GM18870 (cell line): ENCODE data around the gene MCF2L2.

ENCODE experiments used
- ATAC-seq: cut with Tn5 transposase; IDR thresholded peaks from one replicate; pipeline ENCODE4 v1.9.1; 2021; ENCODE audit warnings: moderate library complexity; ENCODE audit not compliant: unreplicated experiment

Gene MCF2L2

DNA sequence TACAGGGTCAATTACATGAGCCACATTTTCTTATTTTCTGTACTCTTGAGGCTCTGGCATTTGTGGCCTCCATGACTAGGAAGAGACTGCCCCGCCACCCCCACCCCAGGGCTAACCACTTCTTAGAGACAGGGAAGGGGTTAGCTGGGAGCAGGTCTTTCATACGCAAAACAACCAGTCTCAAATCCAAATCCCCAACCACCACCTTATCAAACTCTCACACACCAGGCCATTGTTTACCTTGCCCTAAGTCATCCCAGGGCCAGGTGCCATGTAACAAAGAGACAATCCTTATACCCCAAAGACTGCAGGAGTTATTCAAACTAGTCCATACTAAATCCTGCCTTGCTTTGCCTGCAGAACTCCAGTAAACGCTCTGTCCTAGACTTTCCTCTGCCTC lies 97.5 kb downstream of the MCF2L2 start:
- no peak for ATAC-seq

DNA sequence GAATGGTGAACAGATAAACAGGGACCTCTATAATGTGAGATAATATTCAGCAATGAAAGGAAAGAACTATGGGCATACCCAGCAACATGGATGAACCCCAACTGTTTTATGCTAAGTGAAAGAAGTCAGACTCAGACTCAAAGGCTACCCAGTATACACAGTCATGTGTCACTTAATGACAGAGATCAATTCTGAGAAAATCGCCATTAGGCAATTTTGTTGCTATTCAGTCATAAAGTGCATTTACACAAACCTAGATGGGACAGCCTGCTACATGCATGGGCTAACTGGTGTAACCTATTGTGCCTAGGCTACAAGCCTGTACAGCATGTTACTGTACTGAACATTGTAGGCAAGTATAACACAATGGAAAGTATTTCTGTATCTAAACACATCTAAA lies 98.9 kb downstream of the MCF2L2 start:
- no peak for ATAC-seq

DNA sequence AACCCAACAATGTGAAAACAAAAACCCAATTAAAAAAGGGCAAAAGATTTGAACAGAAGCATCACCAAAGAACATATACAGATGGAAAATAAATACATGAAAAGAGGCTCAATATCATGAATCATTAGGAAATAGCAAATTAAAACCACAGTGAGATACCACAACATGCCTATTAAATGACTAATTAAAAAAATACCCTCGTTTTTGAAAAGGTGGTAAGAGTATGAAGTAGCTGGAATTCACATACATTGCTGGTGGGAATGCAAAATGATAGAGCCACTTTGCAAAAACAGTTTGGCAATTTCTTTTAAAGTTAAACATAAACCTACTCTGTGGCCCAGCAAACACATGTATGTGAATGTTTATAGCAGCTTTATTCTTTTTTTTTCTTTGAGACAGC lies 99.6 kb downstream of the MCF2L2 start:
- no peak for ATAC-seq

DNA sequence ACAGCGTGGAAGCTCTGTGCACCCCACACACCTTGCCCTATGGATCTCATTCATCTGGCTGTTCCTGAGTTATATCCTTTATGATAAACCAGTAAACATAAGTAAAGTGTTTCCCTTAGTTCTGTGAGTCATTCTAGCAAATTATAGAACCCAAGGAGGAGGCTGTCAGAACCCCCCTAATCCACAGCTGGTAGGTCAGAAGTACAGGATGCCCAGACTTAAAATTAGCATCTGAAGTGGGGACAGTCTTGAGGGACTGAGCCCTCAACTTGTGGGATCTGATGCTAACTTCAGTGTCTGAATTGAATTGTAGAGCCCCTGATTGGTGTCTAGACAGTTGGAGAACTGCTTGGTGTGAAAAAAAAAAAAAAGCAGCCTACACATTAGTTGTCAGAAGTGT lies 100.3 kb downstream of the MCF2L2 start:
- ATAC-seq: no peak

DNA sequence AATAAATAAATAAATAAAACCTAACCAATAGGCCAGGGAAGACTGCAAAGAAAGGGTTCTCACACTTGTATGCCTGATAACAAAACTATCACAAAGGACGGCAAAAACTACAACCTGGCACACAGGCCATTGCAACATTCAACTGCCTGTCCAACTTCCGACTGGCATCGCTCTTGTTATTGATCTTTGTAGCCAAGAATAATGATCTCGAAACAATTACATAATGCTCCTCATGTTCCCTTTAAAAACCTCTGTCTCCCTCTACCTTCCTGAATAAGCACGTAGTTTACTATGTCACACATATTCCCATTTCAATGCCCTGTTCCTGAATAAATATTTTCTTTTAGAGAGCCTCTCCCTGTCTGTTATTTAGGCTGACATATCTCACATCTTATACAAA lies 101.1 kb downstream of the MCF2L2 start:
- no peak for ATAC-seq

DNA sequence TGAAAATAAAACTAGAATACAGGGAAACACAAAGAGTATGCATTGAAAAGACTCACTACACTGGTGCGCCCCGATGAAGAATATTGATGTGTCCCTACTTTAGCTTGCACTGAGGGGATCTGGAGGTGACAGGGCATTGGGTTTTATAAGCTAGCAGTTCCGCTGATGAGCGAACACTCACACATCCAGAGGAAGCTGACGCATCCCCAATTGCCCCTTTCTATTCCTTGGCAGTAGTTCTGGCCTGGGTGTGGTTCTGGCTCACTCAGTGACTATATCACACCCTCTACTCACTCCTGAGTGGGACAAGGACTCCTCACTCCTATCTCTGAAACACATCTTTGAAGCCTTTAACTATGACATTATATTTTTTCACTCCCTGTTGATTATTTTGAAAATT lies 104.3 kb downstream of the MCF2L2 start:
- ATAC-seq: no peak

GRCh38 chr3:183319371-183319770 lies 109.0 kb downstream of the MCF2L2 start:
- no peak for ATAC-seq

DNA sequence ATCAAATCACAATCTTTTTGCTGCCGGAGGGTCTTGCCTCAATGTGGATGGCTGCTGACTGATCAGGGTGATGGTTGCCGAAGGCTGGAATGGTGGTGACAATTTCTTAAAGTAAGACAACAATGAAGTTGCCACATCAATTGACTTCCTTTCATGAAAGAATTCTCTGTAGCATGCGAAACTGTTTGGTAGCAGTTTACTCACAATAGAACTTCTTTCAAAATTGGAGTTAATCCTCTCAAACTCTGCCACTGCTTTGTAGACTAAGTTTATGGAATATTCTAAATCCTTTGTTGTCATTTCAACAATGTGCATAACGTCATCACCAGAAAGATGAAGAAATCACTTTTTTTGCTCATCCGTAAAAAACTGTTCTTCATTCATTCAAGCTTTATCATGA lies 109.5 kb downstream of the MCF2L2 start:
- no peak for ATAC-seq

DNA sequence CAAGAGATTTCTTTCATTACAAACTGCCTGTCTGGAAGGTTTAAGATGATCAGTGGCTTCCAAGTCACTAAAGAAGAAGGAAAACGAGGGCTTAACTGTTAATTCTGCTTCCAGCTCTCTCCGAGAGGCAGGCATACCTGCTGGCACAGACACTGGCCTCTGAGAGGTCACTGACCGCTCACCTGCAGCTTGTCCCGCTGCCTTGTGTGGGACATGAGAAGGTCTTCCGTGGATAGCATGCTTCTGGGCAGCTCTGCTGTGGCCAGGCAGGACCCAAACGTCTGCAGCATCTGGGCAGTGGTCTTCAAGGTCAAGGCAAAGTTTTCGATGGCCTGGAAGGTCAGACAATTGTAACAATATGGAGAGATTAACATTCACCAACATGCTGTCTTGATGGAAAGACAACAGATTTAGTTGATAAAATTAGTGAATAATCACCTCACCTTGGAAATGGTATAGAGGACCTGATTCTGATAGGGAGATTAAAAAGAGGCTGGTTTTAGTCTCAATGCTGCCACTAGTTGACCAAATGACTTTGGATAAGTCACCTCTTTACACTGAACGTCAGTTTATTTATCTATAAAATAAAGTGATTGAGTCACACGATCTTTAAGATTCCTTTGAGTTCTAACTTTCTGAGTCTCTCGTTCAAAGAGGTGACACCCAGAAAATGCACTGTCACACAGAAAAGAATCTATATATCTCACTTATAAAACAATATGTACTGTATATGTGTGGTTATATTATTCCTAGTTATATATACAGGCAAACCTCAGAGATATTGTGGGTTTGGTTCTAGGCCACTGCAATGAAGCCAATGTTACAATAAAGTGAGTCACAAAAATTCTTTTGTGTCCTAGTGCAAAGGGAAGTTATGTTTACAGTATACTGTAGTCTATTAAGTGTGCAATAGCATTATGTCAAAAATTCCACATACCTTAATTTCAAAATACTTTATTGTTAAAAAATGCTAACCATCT lies 110.2 kb downstream of the MCF2L2 start:
- no peak for ATAC-seq

DNA sequence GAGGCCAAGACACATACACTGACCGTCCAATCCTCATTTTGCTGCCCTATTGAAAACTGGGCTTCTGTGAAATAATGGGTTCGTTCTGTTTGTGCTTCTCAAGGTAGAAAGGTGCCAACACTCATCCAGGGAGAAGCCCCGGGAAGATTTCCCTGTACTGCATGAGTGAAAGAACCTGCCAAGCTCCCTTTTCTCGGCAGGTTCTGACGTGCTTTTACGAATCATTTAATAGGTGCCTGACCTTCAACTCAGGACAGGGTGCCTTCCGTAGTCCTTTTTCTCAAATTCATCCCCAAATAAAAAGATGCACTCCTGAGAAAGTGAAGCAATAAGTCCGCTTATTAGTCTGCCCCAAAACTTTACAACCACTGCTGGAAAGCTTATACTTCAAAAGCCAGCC lies 111.1 kb downstream of the MCF2L2 start:
- no peak for ATAC-seq

- no peak for ATAC-seq
These were observed 112.7 kb downstream of the MCF2L2 start for GRCh38 chr3:183315739-183316138.

- no peak for ATAC-seq
These were observed 114.7 kb downstream of the MCF2L2 start for GRCh38 chr3:183313764-183314163.

- ATAC-seq: no peak
These were observed 115.1 kb downstream of the MCF2L2 start for GRCh38 chr3:183313351-183313750.

DNA sequence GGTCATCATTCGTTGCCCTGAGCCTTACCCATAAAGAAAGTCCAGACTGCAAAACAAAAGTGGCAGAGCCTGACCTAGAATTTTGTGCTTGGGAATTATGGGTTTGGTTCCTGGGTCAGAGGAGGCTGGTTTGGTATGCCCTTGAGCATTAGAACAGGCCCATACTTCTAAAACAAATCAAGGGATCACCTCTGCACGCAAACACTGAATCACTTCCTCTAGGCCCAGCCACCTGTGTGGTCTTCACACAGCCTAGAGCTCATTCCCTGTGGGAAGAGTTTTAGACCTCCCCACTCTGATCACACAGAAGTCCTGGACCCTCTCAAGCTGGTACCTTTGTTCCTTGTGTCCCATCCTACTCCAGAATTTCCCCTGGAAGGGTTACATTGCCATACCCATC lies 116.0 kb downstream of the MCF2L2 start:
- ATAC-seq: no peak

GRCh38 chr3:183310936-183311335 lies 117.5 kb downstream of the MCF2L2 start:
- no peak for ATAC-seq

- no peak for ATAC-seq
These were observed 119.1 kb downstream of the MCF2L2 start for GRCh38 chr3:183309276-183309675.

GRCh38 chr3:183308751-183309150 lies 119.7 kb downstream of the MCF2L2 start:
- ATAC-seq: no peak

- ATAC-seq: no peak
These were observed 120.7 kb downstream of the MCF2L2 start for GRCh38 chr3:183307749-183308148.

DNA sequence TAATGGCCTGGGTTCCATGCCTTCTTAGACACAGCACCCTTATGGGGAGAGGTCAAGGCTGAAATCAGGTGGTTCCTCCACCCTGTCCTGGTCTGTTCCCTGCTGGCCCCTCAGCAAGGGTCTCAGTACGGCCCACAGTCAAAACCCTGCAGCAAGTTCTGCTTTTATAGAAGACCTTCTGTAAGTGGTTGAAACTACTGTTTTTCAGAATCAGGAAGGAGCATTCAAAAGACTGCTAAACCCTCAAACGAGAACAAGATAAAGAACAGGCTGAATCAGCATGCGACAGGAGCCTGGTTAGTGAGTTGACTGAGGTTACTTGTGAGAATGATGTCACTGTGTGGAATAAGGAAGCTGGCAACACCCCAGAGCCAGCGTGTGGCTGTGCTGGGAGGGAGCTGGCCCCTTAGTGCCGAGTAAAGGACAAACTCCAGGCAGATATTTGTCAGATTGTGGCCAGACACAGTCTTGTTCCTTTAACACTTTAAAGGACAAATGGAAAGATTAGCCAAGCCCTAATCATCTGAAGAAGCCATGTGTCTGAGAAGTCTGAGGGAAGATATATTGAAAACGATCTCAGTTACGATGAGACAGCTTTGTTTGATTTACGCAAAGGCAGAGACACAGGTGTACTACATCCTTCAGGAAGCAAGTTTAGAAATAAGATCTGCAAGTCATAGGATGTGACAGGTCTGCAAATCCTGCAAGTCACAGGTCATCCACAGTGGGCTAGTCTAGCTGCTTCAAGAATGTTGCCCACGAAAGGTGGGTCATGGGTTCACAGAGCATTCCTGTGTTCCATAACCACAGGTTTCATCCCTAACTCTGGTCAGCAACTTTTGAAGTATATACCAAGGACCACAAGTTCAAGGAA lies 121.4 kb downstream of the MCF2L2 start:
- peak; percentile 79 for ATAC-seq

GRCh38 chr3:183303690-183304089 lies 124.7 kb downstream of the MCF2L2 start:
- no peak for ATAC-seq

GRCh38 chr3:183301937-183302580 lies 126.4 kb downstream of the MCF2L2 start:
- no peak for ATAC-seq
